ENCODE results near the gene SGSM2.

SGSM2 gene

GRCh38 chr17:2405247-2405926, 68.1 kb downstream of the SGSM2 start:
- no peaks in the 10 kb centered on the region for H3K9me3 ChIP-seq
- H3K4me3 ChIP-seq (ENCODE audit: low read depth, low read length), result no peak overlapping the region
- no peak for DNase-seq
- no peak for TF ChIP-seq CTCF (IDR thresholded peaks at IDR 0.05; ENCODE audit: low read depth, low read length)
- peaks cover 2% of the 10 kb centered on the region; the same call in 1 of the 2 replicates for H3K36me3 ChIP-seq
- no peaks in the 10 kb centered on the region for H3K4me1 ChIP-seq
- H3K27me3 ChIP-seq, result no peaks in the 10 kb centered on the region

GRCh38 chr17:2406271-2406902, 69.1 kb downstream of the SGSM2 start:
- Histone ChIP-seq H3K4me1 (no peaks in the 10 kb centered on the region), H3K27me3 (no peaks in the 10 kb centered on the region), H3K36me3 (no peaks in the 10 kb centered on the region), H3K4me3 (ENCODE audit: low read depth, low read length) (no peak overlapping the region), H3K9me3 (no peaks in the 10 kb centered on the region)
- no peak for DNase-seq
- TF ChIP-seq CTCF (IDR thresholded peaks at IDR 0.05; ENCODE audit: low read depth, low read length), result no peak

- Histone ChIP-seq H3K27me3 (no peaks in the 10 kb centered on the region), H3K4me3 (ENCODE audit: low read depth, low read length) (no peak overlapping the region), H3K9me3 (no peaks in the 10 kb centered on the region), H3K36me3 (no peaks in the 10 kb centered on the region), H3K4me1 (no peaks in the 10 kb centered on the region)
- DNase-seq, result no peak
- no peak for TF ChIP-seq CTCF (IDR thresholded peaks at IDR 0.05; ENCODE audit: low read depth, low read length)
Measured at GRCh38 chr17:2406903-2407790, 69.8 kb downstream of the SGSM2 start.

- H3K4me3 ChIP-seq (ENCODE audit: low read depth, low read length), result no peak overlapping the region
- H3K9me3 ChIP-seq, result no peaks in the 10 kb centered on the region
- H3K27me3 ChIP-seq, result no peaks in the 10 kb centered on the region
- H3K4me1 ChIP-seq, result no peaks in the 10 kb centered on the region
- 0 out of 2 replicates have a peak, but pooled peaks cover 6% of the 10 kb centered on the region for H3K36me3 ChIP-seq
- no peak for TF ChIP-seq CTCF (IDR thresholded peaks at IDR 0.05; ENCODE audit: low read depth, low read length)
- DNase-seq, result no peak
Measured at GRCh38 chr17:2410951-2411350, 73.7 kb downstream of the SGSM2 start.

- Histone ChIP-seq H3K36me3 (0 out of 2 replicates have a peak, but pooled peaks cover 6% of the 10 kb centered on the region), H3K27me3 (no peaks in the 10 kb centered on the region), H3K4me1 (no peaks in the 10 kb centered on the region), H3K4me3 (ENCODE audit: low read depth, low read length) (no peak overlapping the region), H3K9me3 (no peaks in the 10 kb centered on the region)
- peak; percentile 69 for DNase-seq
- TF ChIP-seq CTCF (IDR thresholded peaks at IDR 0.05; ENCODE audit: low read depth, low read length), result peak; percentile 41; the same call in 1 of the 2 replicates
Measured at GRCh38 chr17:2412561-2413021, 75.3 kb downstream of the SGSM2 start.

Data from BE2C (cell line).